GM19099 (cell line): ENCODE results near the gene ZNF423.

Experiments
- POLR2A ChIP-seq: IDR thresholded peaks from 3 replicates; pipeline ENCODE4 v1.6.1; 2011; ENCODE audit warnings: low read depth; ENCODE audit not compliant: insufficient read length; ENCODE audit errors: extremely low read depth

The ZNF423 gene

DNA sequence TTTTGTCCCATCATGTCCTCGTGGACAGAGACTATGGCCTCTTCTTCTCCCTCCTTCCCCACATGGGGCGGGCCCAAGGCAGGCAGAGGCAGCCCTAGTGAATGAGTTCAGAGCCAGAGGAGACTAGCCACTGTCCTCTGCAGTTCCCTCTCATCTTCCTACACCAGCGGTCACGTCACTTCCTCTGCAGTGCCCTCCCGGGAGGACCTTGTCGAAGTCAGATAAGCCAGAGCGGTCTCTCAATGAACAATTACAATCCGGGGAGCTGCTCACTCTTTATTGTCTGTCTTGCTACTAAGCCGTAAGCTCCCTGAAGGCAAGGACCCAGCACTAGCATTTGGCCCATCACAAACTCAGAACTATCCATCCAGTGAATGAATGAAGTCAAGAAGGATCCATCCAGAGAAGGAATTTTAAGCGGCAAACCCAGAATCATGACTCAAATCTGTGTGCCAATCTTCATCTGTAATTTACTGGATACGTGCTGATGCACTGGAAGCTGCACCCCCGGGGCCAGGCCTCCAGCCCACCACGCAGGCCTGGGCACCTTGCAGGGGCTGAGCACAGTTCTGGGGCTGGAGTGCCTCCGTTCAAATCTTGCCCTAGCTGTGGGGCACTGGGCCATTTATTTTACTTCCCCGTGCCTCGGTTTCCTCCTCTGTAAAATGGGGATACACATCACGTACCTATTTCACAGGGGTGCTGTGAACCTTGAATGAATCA lies 18.1 kb downstream of the ZNF423 start:
- no peak for TF ChIP-seq POLR2A

DNA sequence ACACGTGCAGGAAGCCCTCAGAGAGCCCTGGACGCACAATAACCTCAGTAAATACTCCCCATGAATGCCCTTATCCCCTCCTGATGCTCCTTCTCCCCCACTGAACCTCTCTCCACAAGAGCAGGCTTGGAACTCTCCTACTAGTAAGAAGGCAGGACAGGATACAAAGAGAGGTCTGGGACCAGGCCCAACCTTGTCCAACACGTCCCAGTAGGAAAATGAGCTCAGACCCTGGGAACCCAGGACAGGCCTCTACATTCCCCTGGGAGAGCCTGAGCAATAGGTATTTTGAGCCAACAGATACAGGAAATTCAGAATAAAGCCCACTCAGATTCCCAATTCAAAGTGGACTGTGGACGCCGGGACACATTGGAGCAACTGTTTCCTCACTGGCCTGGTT lies 19.2 kb downstream of the ZNF423 start:
- TF ChIP-seq POLR2A = no peak

DNA sequence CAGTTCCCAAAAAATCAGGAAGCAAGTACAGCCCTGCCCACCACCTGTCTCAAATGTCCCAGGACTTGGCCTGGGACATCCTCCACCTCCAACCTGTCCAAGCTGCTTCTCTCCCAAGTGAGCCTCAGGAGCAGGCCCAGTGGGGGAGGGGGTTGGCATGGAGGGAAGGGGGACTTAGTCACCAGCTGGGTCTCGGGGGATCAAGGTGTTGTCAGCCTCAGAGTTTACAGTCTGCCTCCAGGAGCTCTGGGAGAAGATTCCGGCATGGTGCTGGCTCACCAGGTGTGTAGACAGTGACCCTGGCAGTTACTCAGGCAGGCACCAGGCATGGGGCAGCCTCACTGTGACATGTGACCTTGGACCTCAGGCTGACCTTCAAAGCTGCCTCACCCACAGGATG lies 19.7 kb downstream of the ZNF423 start:
- no peak for TF ChIP-seq POLR2A

DNA sequence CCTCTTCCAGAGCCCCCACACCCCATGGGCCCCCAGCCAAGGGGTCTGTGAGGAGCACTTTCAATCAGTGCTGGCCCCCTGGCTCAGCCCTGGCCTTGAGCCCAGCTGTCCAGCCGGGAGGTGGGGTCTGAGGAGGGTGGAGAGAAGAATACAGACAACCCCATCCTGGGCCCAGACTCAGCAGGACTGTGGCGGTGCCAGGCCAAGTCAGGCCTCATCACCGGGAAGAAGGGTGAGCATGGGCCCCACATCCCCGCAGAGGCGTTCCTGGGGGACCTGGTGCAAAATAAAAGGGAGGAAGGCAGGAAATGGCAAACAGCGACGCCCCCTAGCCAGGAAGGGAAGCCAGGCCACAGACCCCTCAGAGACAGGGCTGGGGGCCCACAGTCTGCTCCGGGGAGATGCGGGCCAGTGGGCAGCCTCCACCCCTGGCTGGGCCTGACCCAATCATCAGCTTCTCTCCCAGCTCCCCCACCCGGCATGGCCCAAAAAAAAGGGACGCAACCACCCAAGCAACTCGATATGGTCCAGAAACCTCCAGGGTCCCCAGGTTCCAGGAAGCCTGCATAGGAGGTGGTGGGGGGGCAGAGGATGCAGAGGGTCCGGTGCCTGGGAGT lies 20.6 kb downstream of the ZNF423 start:
- no peak for TF ChIP-seq POLR2A

DNA sequence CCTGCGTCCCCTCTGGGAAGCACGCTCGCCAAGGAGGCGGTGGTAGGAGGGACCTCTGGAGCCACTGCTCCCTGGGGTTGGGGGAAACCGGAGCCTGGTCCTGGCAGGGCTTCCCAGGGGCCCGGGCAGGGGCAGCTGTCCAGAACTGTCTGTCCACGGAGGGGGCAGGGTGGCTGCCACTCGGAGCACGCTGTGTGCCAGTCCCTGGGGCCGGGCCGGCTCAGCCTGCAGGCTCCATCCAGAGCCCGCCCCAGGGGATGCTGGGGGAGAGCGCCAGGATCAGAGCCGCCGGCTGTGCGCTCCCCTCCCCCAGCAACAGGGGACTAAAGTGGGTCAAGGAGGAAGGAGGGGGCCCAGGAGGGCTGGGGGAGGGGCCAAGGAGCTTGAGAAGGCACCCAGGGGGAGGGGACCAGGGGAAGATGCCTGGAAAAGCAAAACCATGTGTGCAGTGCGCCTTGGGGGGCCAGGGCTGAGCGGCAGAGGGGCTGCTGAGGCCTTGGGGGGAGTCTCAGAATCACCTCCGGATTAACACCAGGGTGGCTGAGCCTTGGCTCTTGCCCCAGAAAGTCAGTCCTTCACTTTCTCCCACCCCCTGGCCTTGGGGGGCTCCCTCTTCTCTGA lies 21.3 kb downstream of the ZNF423 start:
- no peak for TF ChIP-seq POLR2A

DNA sequence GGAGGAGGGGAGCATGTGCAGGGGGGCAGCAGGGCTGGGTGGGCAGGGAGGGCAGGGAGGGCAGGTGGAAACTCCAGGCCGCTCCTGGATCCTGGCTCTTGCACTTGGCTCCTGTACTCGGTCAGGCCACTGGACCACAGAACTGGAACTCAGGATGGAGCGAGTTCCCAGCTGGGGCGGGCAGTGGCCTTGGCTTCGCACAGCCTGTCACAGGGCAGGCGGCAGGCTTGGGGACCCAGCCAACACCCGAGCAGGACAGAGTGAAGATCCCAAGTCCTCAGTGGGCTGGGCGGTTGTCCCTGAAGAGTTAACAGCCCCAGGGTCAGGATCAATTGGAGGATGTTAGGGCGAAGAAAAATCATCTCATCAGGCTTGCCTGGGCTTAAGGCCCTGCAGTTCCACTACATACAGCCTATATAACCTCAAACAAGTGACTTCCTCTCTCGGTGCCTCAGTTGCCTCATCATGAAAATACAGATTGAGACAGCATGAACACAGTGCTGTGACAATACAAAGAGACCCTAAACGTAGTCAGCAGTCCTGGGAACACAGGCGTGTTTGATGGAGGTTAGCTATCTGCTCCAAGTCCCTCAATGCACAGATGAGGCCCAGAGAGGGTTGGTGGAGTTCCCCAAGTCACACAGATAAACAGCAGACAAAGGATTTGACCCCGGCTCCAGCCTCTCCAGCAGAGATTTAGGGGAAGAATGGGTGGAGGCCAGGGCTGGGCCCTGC lies 21.9 kb downstream of the ZNF423 start:
- TF ChIP-seq POLR2A = no peak

DNA sequence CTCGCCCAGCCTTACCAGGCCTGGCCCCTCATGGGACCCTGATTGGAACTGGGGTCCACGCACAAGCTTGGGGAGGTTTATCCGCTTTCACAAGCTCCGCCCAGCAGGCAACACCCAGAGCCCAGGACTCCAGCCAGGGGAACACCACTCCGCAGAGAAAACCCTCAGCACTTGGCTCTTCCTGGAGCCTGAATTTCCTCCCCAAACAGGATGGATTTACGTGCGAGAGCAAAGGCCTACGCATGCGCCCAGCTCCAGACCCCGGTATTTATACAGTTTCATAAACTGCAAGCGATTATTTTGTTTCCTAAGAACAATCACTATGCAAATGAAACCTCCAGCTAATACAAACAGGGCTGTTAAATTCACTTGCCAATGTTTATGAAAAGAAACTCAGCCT lies 22.8 kb downstream of the ZNF423 start:
- no peak for TF ChIP-seq POLR2A

DNA sequence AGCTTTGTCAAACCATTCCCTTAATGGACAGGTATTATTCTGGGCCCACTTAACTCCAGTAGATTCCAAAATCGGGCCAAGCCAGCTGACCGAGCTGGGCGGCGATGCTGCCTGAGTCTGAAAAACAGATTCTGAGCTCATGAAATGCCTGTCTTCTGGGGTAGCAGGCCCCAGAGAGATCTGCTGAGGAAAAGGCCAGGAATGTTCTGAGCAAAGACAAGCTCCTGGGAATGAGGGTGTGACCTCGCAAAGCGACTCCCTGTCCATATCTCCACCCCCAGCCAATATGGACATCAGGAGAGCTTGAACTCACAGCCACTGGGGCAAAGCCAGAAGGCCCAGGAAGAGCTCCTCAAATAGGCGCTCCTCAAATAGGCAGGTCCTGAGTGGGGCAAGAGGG lies 23.7 kb downstream of the ZNF423 start:
- TF ChIP-seq POLR2A = no peak

DNA sequence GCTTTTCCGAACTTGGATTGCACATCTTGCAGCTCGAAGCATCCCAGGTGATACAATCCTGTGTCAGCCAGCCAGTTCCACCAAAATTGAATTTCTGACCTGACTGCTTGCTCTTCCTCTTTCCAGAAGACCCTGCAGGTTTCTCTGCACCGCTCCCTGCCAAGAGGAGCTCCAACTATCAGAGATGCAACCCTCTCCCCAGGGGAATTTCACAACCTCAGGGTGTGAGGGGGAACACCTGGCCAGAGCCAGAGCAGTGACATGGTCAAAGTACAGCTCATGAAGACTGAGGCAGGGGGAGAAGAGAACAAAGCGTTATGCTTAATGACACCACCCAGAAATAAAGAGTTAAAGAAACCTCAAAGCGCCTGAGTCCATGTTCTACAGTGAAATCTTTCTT lies 25.0 kb downstream of the ZNF423 start:
- TF ChIP-seq POLR2A = no peak

DNA sequence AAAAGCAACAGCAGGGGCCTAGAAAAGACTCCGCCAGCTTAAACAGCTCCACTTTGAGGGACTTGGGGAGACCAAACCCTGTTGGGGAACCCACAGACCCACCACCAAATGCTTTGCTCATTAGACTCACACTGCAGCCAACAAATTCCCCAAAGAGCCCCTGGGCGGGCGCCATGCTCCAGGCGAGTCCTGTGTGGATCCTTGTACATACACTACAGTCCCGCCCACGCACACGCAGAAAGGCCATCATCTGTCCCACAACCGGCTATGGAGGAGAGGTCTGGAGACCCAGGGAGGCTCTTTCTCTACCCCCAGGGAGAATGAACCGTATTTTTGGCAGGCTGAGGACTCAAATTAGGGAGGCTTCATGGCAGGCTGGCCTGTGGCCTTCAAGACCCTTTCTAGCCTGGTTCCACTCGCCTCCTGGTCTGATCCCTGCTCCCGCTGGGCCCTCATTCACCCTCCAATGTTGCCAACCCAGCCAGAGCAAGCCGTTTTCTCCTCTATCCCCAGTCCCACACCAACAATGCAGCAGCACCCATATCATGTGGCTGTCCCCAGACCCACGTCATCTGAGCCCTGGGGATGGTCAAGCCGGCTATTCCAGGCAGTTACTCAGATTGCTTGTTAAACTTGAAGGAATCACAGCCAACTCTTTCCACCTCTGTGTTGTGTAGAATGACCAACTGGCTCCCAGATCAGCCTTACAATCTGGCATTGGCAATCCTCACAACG lies 27.2 kb downstream of the ZNF423 start:
- TF ChIP-seq POLR2A = no peak

DNA sequence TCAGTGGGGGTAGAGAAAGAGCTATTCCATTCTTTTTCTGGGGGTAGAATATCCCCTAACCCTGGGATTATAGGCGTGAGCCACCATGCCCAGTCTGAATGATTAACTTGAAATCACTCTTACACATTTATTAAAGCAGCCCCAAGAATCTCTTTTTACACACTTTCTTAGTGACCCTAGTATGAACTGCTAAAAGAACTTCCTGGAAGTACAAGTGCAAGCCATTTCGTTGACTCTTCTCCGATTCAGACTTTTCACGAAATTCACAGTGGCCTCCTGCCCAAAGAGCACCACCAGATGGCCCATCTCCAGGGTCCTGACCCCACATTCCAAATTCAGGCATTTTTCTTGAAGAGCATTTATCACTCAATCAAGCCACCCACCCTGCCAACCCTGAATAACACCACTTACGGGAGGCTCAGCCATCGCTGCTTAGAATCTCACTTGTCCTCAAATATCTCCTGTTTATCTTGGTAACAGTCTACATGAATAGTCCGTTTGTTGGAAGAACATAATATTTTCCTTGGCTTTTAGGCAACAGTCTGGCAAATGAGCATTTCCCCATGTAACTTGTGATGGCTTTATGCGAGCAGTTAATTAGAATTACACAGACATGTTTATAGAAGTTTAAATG lies 28.0 kb downstream of the ZNF423 start:
- no peak for TF ChIP-seq POLR2A

DNA sequence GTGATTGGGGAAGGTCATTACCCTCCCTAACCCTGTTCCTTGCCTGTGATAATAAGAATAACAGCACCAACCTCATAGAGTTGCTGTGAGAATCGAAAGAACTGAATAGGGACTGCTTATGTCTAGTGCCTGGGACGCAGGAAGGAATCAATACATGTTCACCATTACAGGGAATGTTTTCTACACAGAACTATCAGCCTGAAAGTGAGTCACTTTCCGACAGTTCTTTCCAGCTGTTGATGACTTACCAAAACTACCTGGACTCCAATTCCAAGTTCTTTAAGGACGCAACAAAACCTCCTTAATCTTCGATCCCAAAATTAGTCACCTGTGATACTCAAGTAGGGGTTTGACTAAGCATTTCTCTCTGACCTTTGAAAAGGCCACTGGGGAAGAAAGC lies 29.4 kb downstream of the ZNF423 start:
- TF ChIP-seq POLR2A = no peak

DNA sequence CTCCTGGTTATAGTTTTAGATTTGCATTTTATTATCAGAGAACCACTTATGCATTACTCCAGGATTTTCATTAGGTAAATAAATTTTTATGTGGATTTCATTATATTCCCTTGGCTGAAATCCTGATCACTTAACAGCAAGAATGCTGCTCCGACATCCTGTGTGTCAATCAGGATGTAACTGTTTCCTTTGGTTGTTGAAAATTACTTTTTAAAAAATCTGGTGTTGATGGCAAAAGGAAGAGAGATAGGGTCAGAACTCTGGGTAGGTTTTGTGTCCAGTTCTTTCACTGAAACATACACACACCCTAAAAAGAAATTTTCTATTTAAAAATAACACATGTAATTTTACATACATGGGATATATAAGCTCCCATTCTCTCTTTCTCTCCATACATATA lies 30.9 kb downstream of the ZNF423 start:
- TF ChIP-seq POLR2A = no peak

DNA sequence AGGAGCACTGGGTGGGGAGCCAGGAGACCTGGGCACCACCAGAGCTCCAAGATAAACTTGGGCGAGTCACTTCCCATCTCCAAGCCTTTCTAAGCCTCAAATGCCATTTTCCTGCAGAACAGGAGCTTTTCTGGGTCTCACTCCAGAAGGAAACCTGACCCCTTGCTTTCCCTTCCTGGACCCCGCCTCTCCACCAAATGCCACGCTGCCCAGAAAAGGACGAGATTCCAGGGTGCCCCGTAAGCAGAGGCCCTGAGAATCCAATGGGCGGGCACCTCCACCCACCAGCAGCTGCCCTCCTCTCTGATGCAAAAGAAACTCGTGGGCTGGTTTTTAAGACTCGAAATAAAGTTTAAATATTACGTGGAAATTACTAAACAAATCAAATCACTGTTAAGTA lies 31.3 kb downstream of the ZNF423 start:
- no peak for TF ChIP-seq POLR2A

DNA sequence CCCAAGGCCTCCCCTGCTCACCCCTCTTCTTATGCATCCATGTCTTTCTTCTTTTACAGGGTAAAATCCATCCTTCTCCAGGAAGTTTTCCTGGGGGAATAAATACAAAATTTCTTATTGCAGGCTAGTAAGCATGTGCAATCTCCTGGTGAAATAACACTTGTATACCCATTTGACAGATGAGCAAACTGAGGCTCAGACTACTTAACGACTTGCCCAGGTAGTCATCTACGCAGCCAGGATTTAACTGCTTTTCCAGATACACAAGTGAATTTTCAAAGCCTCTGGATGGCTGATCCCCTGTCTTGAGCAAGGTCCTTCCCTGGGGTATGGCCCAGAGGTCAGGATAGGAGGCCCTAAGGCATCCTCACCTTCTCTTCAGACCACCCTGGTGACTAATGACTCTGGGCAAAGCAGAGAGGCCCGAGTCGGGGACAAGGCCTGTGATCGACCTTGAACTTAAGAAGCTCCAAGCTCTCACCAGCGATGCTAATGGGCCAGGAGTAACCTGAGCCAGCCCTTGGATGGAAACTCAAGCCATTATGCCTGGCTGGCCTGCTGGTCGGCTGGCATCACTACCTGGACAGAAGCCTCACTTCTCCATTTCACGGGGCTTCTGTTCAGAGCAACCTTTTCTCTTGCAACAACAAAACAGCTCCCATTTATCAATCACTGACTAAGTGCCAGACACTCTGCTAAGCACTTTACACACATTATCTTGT lies 33.1 kb downstream of the ZNF423 start:
- no peak for TF ChIP-seq POLR2A
